ENCODE measurements around the gene IL1F10.
"Not testable (repeated sequence)": the region's sequence is repeated elsewhere in the genome, so short reads cannot be mapped to it uniquely, and the experiment has no call there.

IL1F10 gene

GRCh38 chr2:113092864-113093612 lies 25.3 kb downstream of the IL1F10 start:
- in situ Hi-C loops (cut with HindIII; ENCODE audit: low pct_unique_long_range_greater_than_20kb, low sequenced_read_pairs), result no loop called here
- TF ChIP-seq JUND (IDR thresholded peaks at IDR 0.05; ENCODE audit: low read depth), result no peak
- no peak for DNase-seq (ENCODE audit: low read depth in 1 of 2, low spot score in 1 of 2)

GRCh38 chr2:113093613-113093977 lies 25.8 kb downstream of the IL1F10 start:
- no peak for DNase-seq (ENCODE audit: low read depth in 1 of 2, low spot score in 1 of 2)
- no peak for TF ChIP-seq JUND (IDR thresholded peaks at IDR 0.05; ENCODE audit: low read depth)
- in situ Hi-C loops (cut with HindIII; ENCODE audit: low pct_unique_long_range_greater_than_20kb, low sequenced_read_pairs), result no loop called here

GRCh38 chr2:113096306-113096705 lies 28.5 kb downstream of the IL1F10 start:
- DNase-seq (ENCODE audit: low read depth in 1 of 2, low spot score in 1 of 2); in situ Hi-C loops (cut with HindIII; ENCODE audit: low pct_unique_long_range_greater_than_20kb, low sequenced_read_pairs): not testable (repeated sequence)

- in situ Hi-C loops (cut with HindIII; ENCODE audit: low pct_unique_long_range_greater_than_20kb, low sequenced_read_pairs); DNase-seq (ENCODE audit: low read depth in 1 of 2, low spot score in 1 of 2): not testable (repeated sequence)
Measured at GRCh38 chr2:113096842-113097618, 29.3 kb downstream of the IL1F10 start.

- DNase-seq (ENCODE audit: low read depth in 1 of 2, low spot score in 1 of 2), result no peak
- in situ Hi-C loops (cut with HindIII; ENCODE audit: low pct_unique_long_range_greater_than_20kb, low sequenced_read_pairs), result no loop called here
- TF ChIP-seq JUND (IDR thresholded peaks at IDR 0.05; ENCODE audit: low read depth), result no peak
Measured at GRCh38 chr2:113098041-113098440, 30.3 kb downstream of the IL1F10 start.

GRCh38 chr2:113098532-113098931 lies 30.8 kb downstream of the IL1F10 start:
- TF ChIP-seq JUND (IDR thresholded peaks at IDR 0.05; ENCODE audit: low read depth), result no peak
- in situ Hi-C loops (cut with HindIII; ENCODE audit: low pct_unique_long_range_greater_than_20kb, low sequenced_read_pairs), result no loop called here
- no peak for DNase-seq (ENCODE audit: low read depth in 1 of 2, low spot score in 1 of 2)

GRCh38 chr2:113102133-113102532 lies 34.4 kb downstream of the IL1F10 start:
- DNase-seq (ENCODE audit: low read depth in 1 of 2, low spot score in 1 of 2), result no peak
- no peak for TF ChIP-seq JUND (IDR thresholded peaks at IDR 0.05; ENCODE audit: low read depth)
- in situ Hi-C loops (cut with HindIII; ENCODE audit: low pct_unique_long_range_greater_than_20kb, low sequenced_read_pairs), result no loop called here

- TF ChIP-seq JUND (IDR thresholded peaks at IDR 0.05; ENCODE audit: low read depth), result no peak
- in situ Hi-C loops (cut with HindIII; ENCODE audit: low pct_unique_long_range_greater_than_20kb, low sequenced_read_pairs), result no loop called here
- DNase-seq (ENCODE audit: low read depth in 1 of 2, low spot score in 1 of 2), result no peak
Measured at GRCh38 chr2:113103277-113103676, 35.5 kb downstream of the IL1F10 start.

- in situ Hi-C loops (cut with HindIII; ENCODE audit: low pct_unique_long_range_greater_than_20kb, low sequenced_read_pairs), result no loop called here
- no peak for DNase-seq (ENCODE audit: low read depth in 1 of 2, low spot score in 1 of 2)
- TF ChIP-seq JUND (IDR thresholded peaks at IDR 0.05; ENCODE audit: low read depth), result no peak
Measured at GRCh38 chr2:113104054-113104611, 36.4 kb downstream of the IL1F10 start.

- in situ Hi-C loops (cut with HindIII; ENCODE audit: low pct_unique_long_range_greater_than_20kb, low sequenced_read_pairs), result no loop called here
- DNase-seq (ENCODE audit: low read depth in 1 of 2, low spot score in 1 of 2), result no peak
- no peak for TF ChIP-seq JUND (IDR thresholded peaks at IDR 0.05; ENCODE audit: low read depth)
Measured at GRCh38 chr2:113105047-113105785, 37.4 kb downstream of the IL1F10 start.

GRCh38 chr2:113111121-113111520 lies 43.4 kb downstream of the IL1F10 start:
- in situ Hi-C loops (cut with HindIII; ENCODE audit: low pct_unique_long_range_greater_than_20kb, low sequenced_read_pairs), result no loop called here
- DNase-seq (ENCODE audit: low read depth in 1 of 2, low spot score in 1 of 2), result no peak
- no peak for TF ChIP-seq JUND (IDR thresholded peaks at IDR 0.05; ENCODE audit: low read depth)

GRCh38 chr2:113111823-113112287 lies 44.1 kb downstream of the IL1F10 start:
- in situ Hi-C loops (cut with HindIII; ENCODE audit: low pct_unique_long_range_greater_than_20kb, low sequenced_read_pairs), result no loop called here

More at GRCh38 chr2:113111823-113112287, 44.1 kb downstream of the IL1F10 start:
- DNase-seq (ENCODE audit: low read depth in 1 of 2, low spot score in 1 of 2), result peak in 1 of 2 experiments; percentile 51
- no peak for TF ChIP-seq JUND (IDR thresholded peaks at IDR 0.05; ENCODE audit: low read depth)

Data from T47D (cell line).